HG03565 (cell line): ENCODE data around the gene CBX6.

Source experiments
- ATAC-seq: cut with Tn5 transposase; IDR thresholded peaks from one replicate; pipeline ENCODE4 v1.9.1; 2021; ENCODE audit warnings: mild to moderate bottlenecking, moderate library complexity; ENCODE audit not compliant: unreplicated experiment

The CBX6 gene

GRCh38 chr22:38841211-38841610, 30.8 kb downstream of the CBX6 start:
- no peak for ATAC-seq

GRCh38 chr22:38840129-38840528, 31.9 kb downstream of the CBX6 start:
- ATAC-seq = no peak

GRCh38 chr22:38839686-38840085, 32.3 kb downstream of the CBX6 start:
- ATAC-seq = no peak

DNA sequence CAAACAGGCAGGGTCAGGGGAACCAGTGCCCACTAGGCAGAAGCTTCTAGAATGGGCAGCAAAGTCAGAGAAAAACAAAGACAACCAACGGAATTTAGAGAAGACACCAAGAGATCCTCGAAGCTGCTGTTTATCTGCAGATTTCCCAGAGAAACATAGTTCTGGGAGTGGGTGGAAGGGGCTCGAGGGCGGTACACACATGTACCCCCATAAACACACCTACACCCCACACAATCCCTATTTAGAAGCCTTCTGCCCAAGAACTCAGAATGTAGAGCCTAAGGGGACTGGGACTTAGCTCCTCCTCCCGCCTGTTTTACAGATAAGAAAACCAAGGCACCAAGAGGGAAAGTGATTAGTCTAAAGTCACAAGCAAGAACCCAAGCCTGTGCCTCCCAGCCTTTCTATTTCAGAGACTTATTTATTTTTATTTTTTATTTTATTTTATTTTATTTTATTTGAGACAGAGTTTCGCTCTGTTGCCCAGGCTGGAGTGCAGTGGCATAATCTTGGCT, 34.5 kb downstream of the CBX6 start:
- ATAC-seq = no peak

DNA sequence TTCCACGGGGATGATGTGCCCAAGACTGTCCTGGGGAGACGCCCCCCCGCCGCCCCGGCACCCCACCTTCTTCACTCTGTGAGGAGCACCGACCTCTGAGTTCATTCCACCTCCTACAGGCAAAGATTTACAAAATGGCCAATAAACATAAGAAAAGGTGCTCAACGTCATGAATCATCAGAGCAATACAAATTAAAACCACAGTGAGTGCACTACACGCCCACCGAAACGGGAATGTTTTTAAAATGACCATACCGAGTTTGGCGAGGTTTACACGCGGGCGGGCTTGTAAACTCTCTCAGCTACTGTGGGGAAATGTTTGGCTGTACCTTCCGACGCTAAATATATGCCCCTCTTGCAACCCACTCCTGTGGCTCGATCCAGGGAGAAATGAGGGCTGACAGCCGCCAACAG, 36.1 kb downstream of the CBX6 start:
- ATAC-seq = no peak

- ATAC-seq = no peak
These were observed 37.0 kb downstream of the CBX6 start for GRCh38 chr22:38834991-38835390.

DNA sequence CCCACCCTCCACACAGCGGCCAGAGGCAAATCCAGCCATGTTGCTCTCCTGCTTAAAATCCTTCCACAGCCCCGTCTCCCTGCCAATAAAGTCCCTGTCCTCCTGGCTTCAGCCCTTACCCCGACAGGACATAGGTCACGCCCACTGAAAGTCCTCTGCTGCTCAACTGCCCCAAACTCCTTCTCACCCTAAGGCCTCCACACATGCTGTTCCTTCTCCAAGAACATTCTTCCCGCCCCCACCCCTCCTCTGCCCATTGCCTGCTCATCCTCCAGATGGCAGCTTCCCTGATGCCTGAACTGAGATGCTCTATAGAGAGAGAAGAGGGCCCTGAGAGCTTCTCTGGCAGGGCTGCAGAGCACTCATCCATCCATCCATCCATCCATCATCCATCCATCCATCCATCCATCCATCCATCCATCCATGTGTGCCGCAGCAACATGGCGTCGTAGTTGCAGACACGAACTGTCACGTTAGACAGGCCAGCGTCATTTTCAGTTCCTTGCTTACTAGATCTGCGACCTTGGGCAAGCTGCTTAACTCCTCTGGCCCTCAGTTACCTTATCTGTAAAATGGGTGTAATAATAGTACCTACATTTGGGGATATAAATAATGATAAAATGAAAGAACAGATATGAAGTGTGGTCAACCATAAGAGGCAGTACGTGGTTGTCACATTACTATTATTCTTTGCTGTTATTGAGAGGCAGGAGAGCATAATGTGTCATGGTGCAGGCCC, 37.6 kb downstream of the CBX6 start:
- no peak for ATAC-seq

DNA sequence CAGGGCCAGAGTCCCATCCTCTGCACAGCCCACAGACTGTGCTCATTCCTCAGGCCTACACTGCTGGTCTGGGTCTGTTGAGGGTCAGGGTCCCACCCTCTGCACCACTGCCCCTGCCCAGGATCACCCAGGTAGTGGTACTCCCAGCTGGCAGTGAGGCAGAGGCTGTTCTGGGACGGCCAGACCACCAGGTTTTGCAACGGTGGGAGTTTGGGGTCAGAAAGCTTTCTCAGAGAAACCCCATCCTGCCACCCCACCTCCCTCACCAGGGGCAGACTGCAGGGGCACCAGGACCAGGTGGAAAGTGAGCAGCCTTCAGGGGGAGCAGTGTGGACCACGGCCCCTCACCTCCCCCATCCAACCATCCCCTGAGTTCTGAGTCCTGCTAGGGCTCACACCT, 39.0 kb downstream of the CBX6 start:
- ATAC-seq = no peak

DNA sequence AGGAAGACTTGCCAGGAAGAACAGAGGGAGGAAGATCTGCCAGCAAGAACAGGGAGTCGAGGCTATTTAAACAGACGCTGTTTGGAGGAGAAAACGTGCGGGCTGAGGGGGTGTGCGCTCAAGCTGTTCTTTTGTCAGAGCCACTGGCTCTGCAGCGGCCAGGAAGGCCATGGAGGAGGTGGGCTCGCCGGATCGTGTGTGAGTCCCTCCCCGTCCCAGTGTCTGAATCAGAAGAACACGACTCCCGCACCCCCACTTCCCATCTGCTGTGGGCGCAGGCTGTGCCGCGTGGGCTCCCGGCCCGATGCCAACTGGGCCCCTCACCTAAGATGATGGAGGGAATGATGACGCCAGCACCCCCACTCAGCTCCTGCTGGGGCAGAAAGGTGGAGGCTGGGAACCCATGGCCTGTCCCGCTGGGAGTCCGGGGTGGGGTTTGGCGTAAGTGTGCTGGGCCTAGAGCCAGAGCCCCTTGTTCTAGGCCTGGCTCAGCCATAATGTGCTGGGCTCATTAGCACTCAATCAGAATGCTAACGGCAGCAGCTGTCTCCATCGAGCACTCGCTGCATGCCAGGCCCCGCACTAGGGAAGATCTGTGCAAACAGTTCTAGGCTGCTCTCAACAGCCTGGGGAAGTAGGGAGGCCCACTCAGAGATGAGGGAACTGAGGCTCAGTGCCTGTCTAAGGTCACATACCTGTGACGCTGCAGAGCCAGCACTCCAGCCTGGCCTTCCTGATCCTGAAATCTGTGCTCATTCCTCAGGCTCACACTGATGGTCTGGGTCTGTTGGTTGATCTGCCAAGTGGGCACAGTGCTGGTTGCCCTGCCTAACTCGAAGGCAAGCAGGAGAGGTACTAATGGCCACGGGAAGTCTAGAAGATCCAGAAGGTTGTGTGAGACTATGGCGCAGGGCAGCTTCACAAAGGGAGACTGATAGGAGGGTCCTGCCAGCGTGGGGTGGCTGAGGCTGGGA, 39.7 kb downstream of the CBX6 start:
- no peak for ATAC-seq

GRCh38 chr22:38831166-38831945, 40.7 kb downstream of the CBX6 start:
- no peak for ATAC-seq

DNA sequence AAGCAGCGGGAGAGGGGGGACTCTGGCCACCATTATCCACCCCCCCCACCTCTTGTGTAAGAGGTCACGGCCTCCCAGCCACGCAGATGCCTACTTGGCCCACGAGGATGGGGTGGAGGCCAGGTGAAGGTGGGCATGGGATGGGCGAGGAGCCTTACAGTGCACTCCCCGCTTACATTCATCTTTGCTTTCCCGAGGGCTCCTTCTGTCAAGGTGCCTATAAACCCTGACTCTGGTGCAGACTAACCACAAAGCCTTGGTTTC, 41.2 kb downstream of the CBX6 start:
- no peak for ATAC-seq

GRCh38 chr22:38830026-38830844, 41.8 kb downstream of the CBX6 start:
- no peak for ATAC-seq

DNA sequence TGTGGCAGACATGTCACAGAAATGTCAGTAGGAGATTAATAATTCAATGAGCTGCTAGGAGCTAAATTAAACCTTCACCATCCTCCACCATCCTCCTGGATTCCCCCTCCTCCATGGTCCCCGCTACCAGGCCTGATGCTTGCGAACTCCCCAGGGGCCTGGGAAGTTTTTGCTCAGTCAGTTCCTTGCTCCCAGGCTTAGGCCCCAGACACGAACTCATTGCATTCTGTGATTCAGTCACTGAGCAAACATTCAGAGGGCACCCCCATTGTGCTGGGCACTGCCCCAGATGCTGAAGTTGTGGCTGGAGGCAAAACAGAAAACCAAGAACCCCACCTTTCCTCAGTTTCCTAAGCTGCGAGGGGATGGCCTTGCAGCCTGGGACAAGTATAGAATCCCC, 42.5 kb downstream of the CBX6 start:
- no peak for ATAC-seq

DNA sequence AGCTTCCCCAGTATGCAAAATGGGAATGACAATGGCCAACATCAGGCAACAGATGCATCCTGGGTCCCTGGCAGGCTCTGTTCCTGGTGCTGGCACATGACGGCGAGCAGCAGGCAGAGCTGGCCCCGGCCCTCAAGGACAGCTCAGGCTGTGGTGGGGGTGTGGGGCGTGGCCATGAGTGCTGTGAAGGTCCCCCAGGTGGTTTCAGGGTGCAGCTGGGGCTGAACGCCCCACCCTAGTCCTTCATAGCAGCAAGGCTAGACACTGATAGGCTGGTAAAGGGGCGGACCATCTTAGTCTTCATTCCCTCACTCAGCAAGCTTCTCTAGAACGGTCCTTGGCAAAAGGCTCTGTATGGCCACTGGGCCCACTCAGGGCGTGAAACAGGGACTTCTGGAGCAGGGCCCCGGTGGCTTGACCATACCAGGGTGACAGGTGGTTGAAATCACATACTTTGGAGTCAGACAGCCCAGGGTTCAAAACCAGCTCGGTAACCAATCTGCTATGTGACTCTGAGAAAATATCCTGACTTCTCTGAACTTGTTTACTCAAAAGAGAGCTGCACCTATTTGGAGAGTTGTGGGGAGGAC, 43.3 kb downstream of the CBX6 start:
- ATAC-seq = no peak

DNA sequence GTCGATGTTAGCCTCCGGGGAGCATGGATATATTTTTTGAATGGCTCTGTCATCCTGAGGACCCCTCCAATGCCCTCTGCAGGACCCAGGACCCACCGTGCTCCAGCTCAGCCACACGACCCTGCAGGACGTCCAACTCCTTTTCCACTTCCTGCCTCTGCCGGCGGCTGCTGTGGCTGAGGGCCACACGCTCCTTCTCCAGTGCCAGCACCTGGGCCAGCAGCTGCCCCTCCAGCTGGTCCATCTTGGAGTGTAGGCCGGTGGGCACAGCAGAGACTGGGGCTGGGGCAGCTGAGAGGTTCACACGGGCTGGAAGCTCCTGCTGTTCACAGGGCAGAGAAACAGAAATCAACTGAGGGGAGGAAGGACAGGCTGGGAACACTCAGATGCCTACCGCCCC, 43.8 kb downstream of the CBX6 start:
- no peak for ATAC-seq

- ATAC-seq = no peak
These were observed 44.5 kb downstream of the CBX6 start for GRCh38 chr22:38827510-38827909.

DNA sequence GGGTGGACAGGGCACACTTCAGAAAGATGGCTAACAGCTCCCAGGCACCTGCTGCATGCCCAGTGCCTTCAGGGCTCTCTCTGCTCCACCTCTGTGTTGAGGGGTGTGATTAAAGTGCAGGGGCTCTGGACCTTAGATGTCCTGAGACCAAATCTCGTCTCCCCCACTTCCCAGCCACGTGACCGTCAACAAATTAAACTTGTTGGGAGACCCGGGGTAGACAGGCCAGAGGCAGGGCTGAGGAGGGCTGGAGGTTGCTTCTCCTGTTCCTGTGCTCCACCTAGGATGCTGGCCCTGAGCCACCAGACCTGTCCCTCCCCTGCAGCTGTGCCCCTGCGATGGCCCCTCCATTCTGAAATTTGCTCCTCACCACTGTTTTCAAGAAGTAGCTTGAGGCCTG, 45.2 kb downstream of the CBX6 start:
- no peak for ATAC-seq

DNA sequence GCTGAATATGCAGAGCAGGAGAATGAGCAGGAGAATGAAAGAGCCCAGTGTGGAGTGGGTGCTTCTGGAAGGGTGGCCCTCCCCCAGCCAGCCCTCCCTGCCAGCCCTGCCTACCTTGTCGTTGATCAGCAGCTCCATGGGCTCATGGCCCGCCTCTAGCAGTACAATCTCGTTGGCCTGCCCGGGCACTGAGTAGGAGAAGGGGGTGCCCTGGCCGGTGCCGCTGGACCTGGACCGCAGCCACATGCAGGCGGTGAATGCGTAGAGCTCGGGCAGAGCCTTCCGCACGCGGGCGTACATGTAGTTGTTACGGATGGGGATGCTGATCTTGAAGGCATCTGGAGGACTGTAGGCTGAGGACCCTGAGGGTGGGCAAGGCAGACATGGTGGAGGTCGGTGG, 45.6 kb downstream of the CBX6 start:
- no peak for ATAC-seq

- no peak for ATAC-seq
These were observed 47.4 kb downstream of the CBX6 start for GRCh38 chr22:38824585-38824984.

- ATAC-seq = no peak
These were observed 48.4 kb downstream of the CBX6 start for GRCh38 chr22:38823637-38824036.
